ENCODE data around the gene SLC25A51. TPM values are rescaled to one million over a fixed set of nuclear protein-coding genes. Genes with fewer than 3 reads are reported as not detected.

SLC25A51 gene
- total RNA-seq, 1 donor from 2014 or later: 26.6 TPM

- Histone ChIP-seq H3K27me3 (ENCODE audit: control insufficient read depth in 3 of 3, insufficient read depth in 3 of 3, low read length in 3 of 3) (no peaks in the 10 kb centered on the region), H3K36me3 (ENCODE audit: control insufficient read depth in 3 of 3, insufficient read depth in 3 of 3, low read length in 3 of 3) (no peaks in the 10 kb centered on the region), H3K4me1 (ENCODE audit: control insufficient read depth in 3 of 3, insufficient read depth in 3 of 3, low read length in 3 of 3) (peaks cover 12 to 18% (median 17%) of the 10 kb centered on the region in 3 donors), H3K4me3 (ENCODE audit: low read length in 3 of 3) (no peak overlapping the region), H3K9ac (ENCODE audit: low read depth in 1 of 3, low read length in 3 of 3) (no peak overlapping the region), H3K9me3 (ENCODE audit: control insufficient read depth in 3 of 3, low read length in 3 of 3) (no peaks in the 10 kb centered on the region), H3K27ac (ENCODE audit: low read depth, low read length) (no peak overlapping the region)
Observed at GRCh38 chr9:37937366-37937765, 33.4 kb upstream of the SLC25A51 start.

GRCh38 chr9:37936965-37937364, 33.0 kb upstream of the SLC25A51 start:
- H3K27ac ChIP-seq (ENCODE audit: low read depth, low read length): no peak overlapping the region
- no peaks in the 10 kb centered on the region for H3K27me3 ChIP-seq (ENCODE audit: control insufficient read depth in 3 of 3, insufficient read depth in 3 of 3, low read length in 3 of 3)
- H3K4me1 ChIP-seq (ENCODE audit: control insufficient read depth in 3 of 3, insufficient read depth in 3 of 3, low read length in 3 of 3): peaks cover 12 to 18% (median 17%) of the 10 kb centered on the region in 3 donors
- no peaks in the 10 kb centered on the region for H3K9me3 ChIP-seq (ENCODE audit: control insufficient read depth in 3 of 3, low read length in 3 of 3)
- H3K4me3 ChIP-seq (ENCODE audit: low read length in 3 of 3): no peak overlapping the region
- H3K9ac ChIP-seq (ENCODE audit: low read depth in 1 of 3, low read length in 3 of 3): no peak overlapping the region
- H3K36me3 ChIP-seq (ENCODE audit: control insufficient read depth in 3 of 3, insufficient read depth in 3 of 3, low read length in 3 of 3): no peaks in the 10 kb centered on the region

GRCh38 chr9:37936376-37936775, 32.4 kb upstream of the SLC25A51 start:
- Histone ChIP-seq H3K4me3 (ENCODE audit: low read length in 3 of 3) (no peak overlapping the region), H3K9me3 (ENCODE audit: control insufficient read depth in 3 of 3, low read length in 3 of 3) (no peaks in the 10 kb centered on the region), H3K9ac (ENCODE audit: low read depth in 1 of 3, low read length in 3 of 3) (no peak overlapping the region), H3K36me3 (ENCODE audit: control insufficient read depth in 3 of 3, insufficient read depth in 3 of 3, low read length in 3 of 3) (no peaks in the 10 kb centered on the region), H3K27ac (ENCODE audit: low read depth, low read length) (no peak overlapping the region), H3K27me3 (ENCODE audit: control insufficient read depth in 3 of 3, insufficient read depth in 3 of 3, low read length in 3 of 3) (no peaks in the 10 kb centered on the region), H3K4me1 (ENCODE audit: control insufficient read depth in 3 of 3, insufficient read depth in 3 of 3, low read length in 3 of 3) (peaks cover 12 to 18% (median 17%) of the 10 kb centered on the region in 3 donors)

- no peak overlapping the region for H3K27ac ChIP-seq (ENCODE audit: low read depth, low read length)
- H3K36me3 ChIP-seq (ENCODE audit: control insufficient read depth in 3 of 3, insufficient read depth in 3 of 3, low read length in 3 of 3): no peaks in the 10 kb centered on the region
- H3K4me3 ChIP-seq (ENCODE audit: low read length in 3 of 3): no peak overlapping the region
- no peaks in the 10 kb centered on the region for H3K9me3 ChIP-seq (ENCODE audit: control insufficient read depth in 3 of 3, low read length in 3 of 3)
- peaks cover 12 to 18% (median 17%) of the 10 kb centered on the region in 3 donors for H3K4me1 ChIP-seq (ENCODE audit: control insufficient read depth in 3 of 3, insufficient read depth in 3 of 3, low read length in 3 of 3)
- H3K9ac ChIP-seq (ENCODE audit: low read depth in 1 of 3, low read length in 3 of 3): no peak overlapping the region
- no peaks in the 10 kb centered on the region for H3K27me3 ChIP-seq (ENCODE audit: control insufficient read depth in 3 of 3, insufficient read depth in 3 of 3, low read length in 3 of 3)
Observed at GRCh38 chr9:37935096-37935495, 31.2 kb upstream of the SLC25A51 start.

GRCh38 chr9:37931592-37931991, 27.7 kb upstream of the SLC25A51 start:
- Histone ChIP-seq H3K36me3 (ENCODE audit: control insufficient read depth in 3 of 3, insufficient read depth in 3 of 3, low read length in 3 of 3) (peaks cover 0 to 2% (median 0%) of the 10 kb centered on the region in 3 donors), H3K27me3 (ENCODE audit: control insufficient read depth in 3 of 3, insufficient read depth in 3 of 3, low read length in 3 of 3) (no peaks in the 10 kb centered on the region), H3K4me1 (ENCODE audit: control insufficient read depth in 3 of 3, insufficient read depth in 3 of 3, low read length in 3 of 3) (peaks cover 12 to 14% (median 13%) of the 10 kb centered on the region in 3 donors), H3K9me3 (ENCODE audit: control insufficient read depth in 3 of 3, low read length in 3 of 3) (no peaks in the 10 kb centered on the region), H3K9ac (ENCODE audit: low read depth in 1 of 3, low read length in 3 of 3) (no peak overlapping the region), H3K27ac (ENCODE audit: low read depth, low read length) (no peak overlapping the region), H3K4me3 (ENCODE audit: low read length in 3 of 3) (no peak overlapping the region)

- no peak overlapping the region for H3K9ac ChIP-seq (ENCODE audit: low read depth in 1 of 3, low read length in 3 of 3)
- no peaks in the 10 kb centered on the region for H3K9me3 ChIP-seq (ENCODE audit: control insufficient read depth in 3 of 3, low read length in 3 of 3)
- no peak overlapping the region for H3K4me3 ChIP-seq (ENCODE audit: low read length in 3 of 3)
- H3K27me3 ChIP-seq (ENCODE audit: control insufficient read depth in 3 of 3, insufficient read depth in 3 of 3, low read length in 3 of 3): no peaks in the 10 kb centered on the region
- peaks cover 12 to 14% (median 13%) of the 10 kb centered on the region in 3 donors for H3K4me1 ChIP-seq (ENCODE audit: control insufficient read depth in 3 of 3, insufficient read depth in 3 of 3, low read length in 3 of 3)
- H3K36me3 ChIP-seq (ENCODE audit: control insufficient read depth in 3 of 3, insufficient read depth in 3 of 3, low read length in 3 of 3): peaks cover 0 to 2% (median 0%) of the 10 kb centered on the region in 3 donors
- no peak overlapping the region for H3K27ac ChIP-seq (ENCODE audit: low read depth, low read length)
Observed at GRCh38 chr9:37929441-37929895, 25.5 kb upstream of the SLC25A51 start.

- no peak overlapping the region for H3K27ac ChIP-seq (ENCODE audit: low read depth, low read length)
- H3K36me3 ChIP-seq (ENCODE audit: control insufficient read depth in 3 of 3, insufficient read depth in 3 of 3, low read length in 3 of 3): peaks cover 0 to 2% (median 0%) of the 10 kb centered on the region in 3 donors
- no peaks in the 10 kb centered on the region for H3K27me3 ChIP-seq (ENCODE audit: control insufficient read depth in 3 of 3, insufficient read depth in 3 of 3, low read length in 3 of 3)
- H3K9me3 ChIP-seq (ENCODE audit: control insufficient read depth in 3 of 3, low read length in 3 of 3): no peaks in the 10 kb centered on the region
- H3K9ac ChIP-seq (ENCODE audit: low read depth in 1 of 3, low read length in 3 of 3): peak overlapping the region in 1 of 3 donors; percentile 40
- no peak overlapping the region for H3K4me3 ChIP-seq (ENCODE audit: low read length in 3 of 3)
- peaks cover 12 to 14% (median 13%) of the 10 kb centered on the region in 3 donors for H3K4me1 ChIP-seq (ENCODE audit: control insufficient read depth in 3 of 3, insufficient read depth in 3 of 3, low read length in 3 of 3)
Observed at GRCh38 chr9:37928552-37929430, 24.9 kb upstream of the SLC25A51 start.

- Histone ChIP-seq H3K9me3 (ENCODE audit: control insufficient read depth in 3 of 3, low read length in 3 of 3) (no peaks in the 10 kb centered on the region), H3K4me1 (ENCODE audit: control insufficient read depth in 3 of 3, insufficient read depth in 3 of 3, low read length in 3 of 3) (peaks cover 12 to 14% (median 13%) of the 10 kb centered on the region in 3 donors), H3K9ac (ENCODE audit: low read depth in 1 of 3, low read length in 3 of 3) (peak overlapping the region in 1 of 3 donors; percentile 40), H3K27me3 (ENCODE audit: control insufficient read depth in 3 of 3, insufficient read depth in 3 of 3, low read length in 3 of 3) (no peaks in the 10 kb centered on the region), H3K4me3 (ENCODE audit: low read length in 3 of 3) (no peak overlapping the region), H3K36me3 (ENCODE audit: control insufficient read depth in 3 of 3, insufficient read depth in 3 of 3, low read length in 3 of 3) (peaks cover 0 to 2% (median 0%) of the 10 kb centered on the region in 3 donors), H3K27ac (ENCODE audit: low read depth, low read length) (no peak overlapping the region)
Observed at GRCh38 chr9:37927601-37928551, 23.9 kb upstream of the SLC25A51 start.

GRCh38 chr9:37927132-37927531, 23.2 kb upstream of the SLC25A51 start:
- Histone ChIP-seq H3K27ac (ENCODE audit: low read depth, low read length) (no peak overlapping the region), H3K4me3 (ENCODE audit: low read length in 3 of 3) (no peak overlapping the region), H3K9me3 (ENCODE audit: control insufficient read depth in 3 of 3, low read length in 3 of 3) (no peaks in the 10 kb centered on the region), H3K27me3 (ENCODE audit: control insufficient read depth in 3 of 3, insufficient read depth in 3 of 3, low read length in 3 of 3) (no peaks in the 10 kb centered on the region), H3K4me1 (ENCODE audit: control insufficient read depth in 3 of 3, insufficient read depth in 3 of 3, low read length in 3 of 3) (peaks cover 13 to 15% (median 14%) of the 10 kb centered on the region in 3 donors), H3K9ac (ENCODE audit: low read depth in 1 of 3, low read length in 3 of 3) (no peak overlapping the region), H3K36me3 (ENCODE audit: control insufficient read depth in 3 of 3, insufficient read depth in 3 of 3, low read length in 3 of 3) (peaks cover 0 to 2% (median 0%) of the 10 kb centered on the region in 3 donors)
